ENCODE results near the gene LRRFIP1.

Gene LRRFIP1

DNA sequence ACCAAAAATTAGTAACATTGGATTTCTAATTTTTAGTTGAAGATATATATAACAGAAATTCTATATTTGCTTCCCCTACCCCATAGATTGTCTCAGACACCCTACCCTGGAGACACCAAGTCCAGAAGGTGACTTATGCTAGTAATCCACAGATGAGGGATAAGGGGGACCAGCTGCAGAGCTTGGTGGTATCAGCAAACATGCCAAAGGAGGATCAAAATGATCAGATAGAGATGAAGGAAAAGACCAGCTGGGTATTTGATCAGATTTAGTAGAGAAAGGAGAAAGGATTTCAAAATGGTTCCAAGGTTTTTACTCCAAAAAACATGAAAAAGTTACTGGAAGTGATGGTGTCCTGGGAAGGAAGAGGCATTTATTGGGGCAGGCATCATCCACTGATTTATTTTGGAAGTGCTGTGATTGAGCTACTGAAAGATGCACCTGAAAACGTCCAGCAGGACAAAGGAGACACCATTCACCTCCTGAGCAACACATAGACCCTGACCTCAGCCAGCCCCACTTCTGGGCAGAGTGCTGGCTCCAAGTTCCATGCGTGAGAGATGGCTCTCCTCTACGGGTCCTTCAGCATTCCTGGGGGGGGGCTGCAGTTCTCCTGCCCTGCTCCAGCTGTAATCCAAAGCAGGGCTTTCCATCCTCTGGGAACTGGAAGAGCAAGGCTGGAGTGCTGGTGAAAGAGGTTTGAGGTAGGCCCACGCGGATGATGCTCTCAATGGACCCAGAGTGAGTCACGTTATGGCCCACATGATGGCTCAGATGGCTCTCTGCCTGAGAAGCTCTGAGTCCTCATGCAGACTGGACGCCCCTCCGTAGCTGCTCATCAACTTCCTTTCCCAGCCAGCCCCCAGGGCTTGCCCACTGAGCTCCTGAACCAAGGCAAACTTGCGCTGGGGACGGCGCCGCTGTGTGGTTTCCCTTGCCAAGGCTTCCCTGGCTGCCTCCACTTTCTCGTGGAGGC lies 3.7 kb upstream of the LRRFIP1 start:
- DNase-seq, result no peak

GRCh38 chr2:237624565-237624964 lies 2.8 kb upstream of the LRRFIP1 start:
- no peak for DNase-seq

GRCh38 chr2:237625216-237625705 lies 2.1 kb upstream of the LRRFIP1 start:
- no peak for DNase-seq

GRCh38 chr2:237625777-237626176 lies 1.6 kb upstream of the LRRFIP1 start:
- no peak for DNase-seq

DNA sequence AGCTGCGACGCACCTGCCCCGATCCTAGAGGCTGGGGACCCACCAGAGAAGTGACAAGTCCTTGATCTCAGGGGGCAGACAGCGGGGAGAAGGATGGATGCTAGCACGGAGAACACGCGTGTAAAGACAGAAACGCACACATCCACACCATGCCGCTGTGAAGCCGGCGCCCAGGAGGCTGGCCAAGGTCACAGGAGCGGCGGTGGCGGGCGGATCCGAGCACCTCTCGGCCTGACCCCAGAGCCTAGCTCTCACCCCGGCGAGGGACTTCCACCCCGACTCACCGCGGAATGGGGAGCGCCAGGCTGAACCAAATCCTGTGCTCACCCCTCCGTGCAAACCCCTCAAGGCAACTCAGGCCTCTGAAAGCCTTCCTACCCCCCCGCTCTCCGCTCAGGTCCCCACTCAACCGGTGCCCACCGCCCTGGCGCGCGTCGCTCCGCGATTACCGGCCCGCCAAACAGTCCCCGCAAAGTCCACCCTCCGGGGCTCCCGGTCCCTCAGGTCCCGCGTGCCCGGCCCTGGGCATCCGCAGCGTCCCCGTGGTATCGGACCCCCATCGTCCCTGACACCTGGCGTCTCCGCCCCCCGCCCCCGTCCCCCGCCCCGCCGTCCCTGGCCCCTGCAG lies 460 bp upstream of the LRRFIP1 start:
- no peak for DNase-seq

GRCh38 chr2:237628247-237629187 lies 1.1 kb downstream of the LRRFIP1 start:
- no peak for DNase-seq

GRCh38 chr2:237629188-237629534 lies 1.8 kb downstream of the LRRFIP1 start:
- no peak for DNase-seq

DNA sequence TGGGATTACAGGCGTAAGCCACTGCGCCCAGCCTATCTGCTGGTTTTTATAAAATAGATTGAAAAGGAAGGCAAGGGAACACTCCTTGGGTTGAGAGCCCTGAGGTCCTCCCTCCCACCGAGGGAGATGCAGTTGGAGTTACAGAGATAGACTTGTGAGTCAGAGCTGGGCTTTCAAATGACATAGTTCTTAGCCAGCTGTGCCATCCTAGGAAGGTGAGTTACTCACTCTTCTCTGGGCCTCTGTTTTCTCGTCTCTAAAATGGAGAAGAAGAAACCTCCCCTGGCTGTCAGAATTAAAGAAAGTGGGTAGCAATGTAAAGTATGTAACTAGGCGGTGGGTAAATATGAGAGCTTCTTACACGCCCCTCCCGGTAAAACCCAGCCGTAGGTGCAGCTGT lies 2.4 kb downstream of the LRRFIP1 start:
- DNase-seq, result no peak

DNA sequence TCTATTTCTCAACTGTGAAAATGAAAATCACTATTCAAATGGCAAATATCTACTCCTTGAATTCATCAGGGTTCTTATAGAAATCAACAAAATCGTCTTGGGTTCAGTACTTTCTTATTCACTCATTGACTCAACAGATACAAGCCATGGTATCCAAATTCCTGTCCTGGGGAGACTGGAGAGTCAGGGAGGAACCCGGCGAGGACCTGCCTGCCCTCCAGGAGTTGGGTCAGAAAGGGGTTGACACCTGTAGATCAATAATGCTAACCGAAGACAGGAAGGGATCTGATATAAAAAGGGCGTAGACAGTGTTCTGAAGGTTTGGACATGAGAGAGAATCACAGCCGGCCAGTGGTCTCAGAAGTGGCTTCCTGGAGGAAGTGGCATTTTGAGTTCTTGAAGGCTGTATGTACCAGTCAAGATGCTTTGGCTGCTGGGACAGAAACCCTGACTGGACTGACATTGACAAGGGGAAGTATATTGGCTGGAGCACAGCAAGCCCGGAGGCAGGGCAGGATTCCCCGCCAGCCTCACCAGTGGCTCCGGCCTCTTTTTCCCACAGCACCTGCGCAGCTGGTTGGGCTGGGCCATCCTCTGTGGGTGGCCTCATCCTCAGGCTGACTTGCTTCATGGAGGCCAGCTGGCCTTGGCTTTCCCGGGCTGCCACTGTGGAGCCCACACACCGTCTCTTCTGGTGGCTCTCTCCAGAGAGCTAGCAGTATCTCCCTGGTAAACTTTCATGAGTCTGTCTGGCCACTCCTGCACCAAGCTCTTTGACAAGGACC lies 3.0 kb downstream of the LRRFIP1 start:
- DNase-seq, result no peak

- DNase-seq, result no peak
These were observed 3.8 kb downstream of the LRRFIP1 start for GRCh38 chr2:237631007-237631785.

GRCh38 chr2:237631801-237632585 lies 4.6 kb downstream of the LRRFIP1 start:
- DNase-seq, result no peak

DNA sequence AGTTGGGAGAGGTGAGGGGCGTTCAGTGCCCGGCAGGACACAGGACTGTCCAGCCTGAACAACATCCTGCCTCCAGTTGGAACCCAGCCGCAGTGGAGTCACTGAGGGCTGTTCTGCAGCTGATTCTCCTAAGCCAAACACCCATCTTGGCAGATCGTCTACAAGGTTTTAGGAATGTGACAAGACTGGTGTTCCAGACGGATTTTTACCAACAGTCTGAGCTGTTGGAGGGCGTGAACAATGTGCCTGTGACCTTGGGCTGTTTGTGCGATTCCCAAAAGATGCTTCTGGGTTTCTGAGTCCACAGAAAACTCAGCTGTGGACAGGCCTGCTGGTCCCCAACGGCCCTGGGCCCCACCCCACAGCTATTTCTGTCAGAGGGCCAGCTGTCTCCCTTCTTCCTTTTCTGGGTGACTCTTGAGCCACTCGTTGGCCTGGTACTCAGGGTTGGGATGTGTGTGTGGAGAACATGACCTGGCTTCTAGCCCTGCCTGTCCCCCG lies 5.7 kb downstream of the LRRFIP1 start:
- DNase-seq, result no peak

DNA sequence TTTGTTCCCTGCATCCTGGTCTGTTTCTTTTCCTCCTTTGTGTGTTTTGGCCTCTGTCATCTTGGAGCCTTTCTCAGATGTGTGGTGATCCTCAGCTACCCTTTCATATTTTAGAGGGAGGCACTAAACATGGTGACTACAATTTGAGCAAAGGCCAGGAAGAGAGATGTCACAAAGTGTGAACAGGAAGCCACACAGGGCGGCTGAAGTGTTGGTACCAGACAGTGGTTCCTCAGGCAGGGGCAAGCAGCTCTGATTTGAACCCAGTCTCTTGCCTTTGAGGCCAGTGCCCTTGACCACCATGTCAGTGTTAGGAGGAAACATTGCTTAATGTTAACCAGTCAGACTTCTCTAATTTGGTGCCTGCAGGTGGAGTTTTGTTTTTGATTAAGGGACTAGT lies 9.2 kb downstream of the LRRFIP1 start:
- DNase-seq, result no peak

DNA sequence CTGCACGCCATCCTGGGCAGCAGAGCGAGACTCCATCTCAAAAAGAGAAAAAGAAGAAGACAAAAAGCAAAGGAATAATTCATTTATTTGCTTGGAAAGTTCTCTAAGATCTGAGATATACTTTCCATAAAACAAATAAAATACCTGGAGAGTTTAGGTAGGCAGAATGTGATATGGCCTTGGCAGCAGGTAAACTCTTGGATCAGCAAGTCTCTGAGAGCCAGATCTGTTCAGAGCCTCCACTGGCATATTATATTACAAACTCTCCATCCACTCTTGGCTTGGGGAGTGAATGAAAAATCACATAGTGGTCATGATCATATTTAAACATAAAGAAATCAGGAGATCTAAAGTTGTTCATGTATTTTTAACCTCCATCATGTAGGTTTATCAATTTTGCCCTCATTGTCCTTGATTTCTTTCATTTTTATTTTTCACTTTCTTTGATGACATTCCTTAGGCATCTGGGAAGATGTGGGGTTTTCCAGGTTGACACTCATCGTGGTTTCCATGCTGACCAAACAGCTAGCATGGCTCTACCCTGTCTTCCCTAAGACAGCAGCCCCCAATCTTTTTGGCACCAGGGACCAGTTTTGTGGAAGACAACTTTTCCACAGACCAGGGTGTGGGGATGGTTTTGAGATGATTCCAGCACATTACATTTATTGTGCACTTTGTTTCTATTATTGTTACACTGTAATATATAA lies 10.2 kb downstream of the LRRFIP1 start:
- no peak for DNase-seq

DNA sequence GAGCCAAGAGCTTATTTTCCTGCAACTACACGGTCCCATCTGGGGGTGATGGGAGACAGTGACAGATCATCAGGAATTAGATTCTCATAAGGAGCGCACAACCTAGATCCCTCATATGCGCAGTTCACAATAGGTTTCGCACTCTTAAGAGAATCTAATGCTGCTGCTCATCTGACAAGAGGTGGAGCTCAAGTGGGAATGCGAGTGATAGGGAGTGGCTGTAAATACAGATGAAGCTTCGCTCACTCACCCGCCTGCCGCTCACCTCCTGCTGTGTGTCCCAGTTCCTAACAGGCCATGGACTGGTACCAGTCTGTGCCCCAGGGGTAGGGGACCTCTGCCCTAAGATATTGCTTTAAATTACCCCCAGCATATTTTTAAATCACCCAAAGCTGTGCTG lies 10.8 kb downstream of the LRRFIP1 start:
- DNase-seq, result no peak

DNA sequence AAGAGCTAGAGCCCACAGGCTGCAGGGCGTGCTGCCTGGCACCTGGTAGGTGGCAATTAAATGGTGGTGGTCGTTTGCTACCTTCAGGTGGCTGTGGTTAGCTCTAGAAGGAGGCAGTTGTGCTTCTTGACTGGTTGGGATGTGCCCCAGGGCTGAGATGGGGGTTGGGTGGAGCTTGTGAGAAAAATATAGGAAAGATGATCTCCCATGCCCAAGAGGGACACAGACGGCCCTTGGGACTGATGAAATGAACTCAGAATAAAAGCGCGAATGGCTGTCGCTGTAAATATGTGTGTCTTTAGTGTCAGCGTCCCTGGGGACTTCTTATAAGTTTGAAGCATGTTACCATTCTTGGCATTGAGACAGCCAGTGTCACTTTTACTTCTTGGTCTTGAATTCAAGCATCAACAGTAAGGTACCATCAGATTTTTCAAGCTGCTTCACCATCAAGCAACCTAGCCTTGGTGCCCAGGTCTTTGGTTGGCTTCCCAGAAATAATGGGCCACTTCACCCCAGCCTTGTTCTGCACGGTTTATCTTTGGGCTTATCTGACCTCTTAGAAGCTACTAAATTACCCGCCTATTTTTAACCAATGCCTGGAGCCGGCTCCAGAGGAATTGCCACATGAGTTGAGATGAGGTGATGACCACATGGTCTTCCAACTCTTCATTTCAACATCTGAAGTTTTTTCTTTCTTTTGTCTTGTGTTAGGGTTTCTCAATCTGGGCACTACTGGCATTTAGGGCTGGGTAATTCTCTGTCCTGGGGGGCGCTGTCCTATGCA lies 11.9 kb downstream of the LRRFIP1 start:
- DNase-seq, result no peak

GRCh38 chr2:237639836-237640220 lies 12.4 kb downstream of the LRRFIP1 start:
- no peak for DNase-seq

GRCh38 chr2:237640493-237640998 lies 13.2 kb downstream of the LRRFIP1 start:
- DNase-seq, result no peak

Data from NCI-H524 treated with DMSO at 0.1 percent for 48 hours (cell line).